GM18520 (cell line): ENCODE measurements around the gene TMEM208.

Experiments
- ATAC-seq: cut with Tn5 transposase; IDR thresholded peaks from one replicate; pipeline ENCODE4 v1.9.1; 2021; ENCODE audit not compliant: unreplicated experiment

The TMEM208 gene

DNA sequence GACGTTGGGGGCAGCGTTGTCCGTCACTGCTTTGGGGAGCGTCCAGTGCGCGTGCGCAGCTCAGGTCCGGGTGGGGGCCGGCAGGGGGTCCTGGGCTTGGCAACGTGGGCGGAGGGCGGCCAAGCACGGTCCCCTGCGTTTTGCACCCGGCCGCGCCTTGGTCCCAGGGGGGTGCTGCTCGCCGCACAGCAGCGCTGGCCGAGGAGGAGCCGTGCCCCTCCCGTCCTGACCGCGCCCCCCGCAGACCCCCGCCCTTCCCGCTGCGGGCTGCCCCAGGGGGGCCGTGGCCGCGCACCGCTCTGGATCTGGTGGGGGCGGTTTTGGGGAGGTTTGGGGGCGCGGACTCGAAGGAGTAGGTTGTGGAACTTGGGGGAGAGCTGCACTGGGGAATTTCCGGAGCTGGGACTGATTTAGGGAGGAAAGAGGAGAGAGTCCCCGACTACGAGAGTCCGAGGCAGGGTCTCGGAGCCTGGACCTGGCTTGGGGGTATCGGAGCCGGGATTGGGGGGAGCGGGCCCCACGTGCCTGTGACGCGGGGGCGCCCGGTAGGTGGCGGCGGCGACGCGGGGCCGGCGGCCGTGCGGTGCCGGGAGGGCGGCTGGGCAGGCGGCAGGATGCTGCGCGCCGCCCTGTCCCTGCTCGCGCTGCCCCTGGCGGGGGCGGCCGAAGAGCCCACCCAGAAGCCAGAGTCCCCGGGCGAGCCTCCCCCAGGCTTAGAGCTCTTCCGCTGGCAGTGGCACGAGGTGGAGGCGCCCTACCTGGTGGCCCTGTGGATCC is 21.7 kb downstream of the TMEM208 start, which contains the start of gene SLC9A5:
Gene SLC9A5, plus strand, starts transcription at position 579 of the 777 bp plus-strand sequence. Its CDS starts 36 bp downstream, at position 615.
- no peak for ATAC-seq

DNA sequence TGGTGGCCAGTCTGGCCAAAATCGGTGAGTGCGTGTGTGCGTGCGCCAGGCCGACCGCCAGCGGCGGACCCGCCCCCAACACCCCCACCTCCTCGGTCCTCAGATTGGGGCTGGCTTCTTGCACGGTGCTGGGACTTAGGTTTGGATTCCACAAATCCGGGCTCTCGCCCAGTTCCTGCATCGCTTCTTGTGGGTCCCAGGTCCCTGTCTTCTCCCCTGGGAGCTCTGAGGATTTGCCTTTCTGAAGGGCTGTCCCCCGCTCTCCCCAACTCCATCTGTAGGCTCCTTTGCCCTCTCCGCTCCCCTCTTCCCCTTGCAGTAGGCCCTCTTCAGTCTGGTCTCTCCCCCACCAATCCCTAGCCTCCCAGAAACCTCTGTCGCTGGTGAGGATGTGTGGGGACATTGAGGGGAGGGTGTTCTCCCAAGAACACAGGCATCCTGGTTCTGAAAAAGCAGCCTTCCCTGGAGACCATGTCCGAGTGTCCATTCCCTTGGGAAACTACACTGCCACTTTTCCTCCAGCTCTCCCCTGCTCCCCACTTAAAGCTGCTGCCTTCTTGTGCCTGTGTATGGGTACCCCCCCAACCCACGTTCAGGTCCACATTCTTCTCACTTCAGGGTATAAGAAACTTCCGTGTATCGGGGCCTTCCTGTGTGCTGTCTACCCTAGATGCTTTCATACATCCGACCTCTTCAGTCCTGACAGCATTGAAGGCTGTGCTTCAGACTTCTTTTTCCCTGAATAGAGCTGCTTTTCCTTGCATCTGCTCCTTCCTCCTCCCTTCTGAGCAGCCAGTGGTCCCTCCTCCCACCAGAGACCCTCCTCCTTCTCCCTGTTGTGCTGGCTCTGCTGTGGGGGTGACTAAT is 22.5 kb downstream of the TMEM208 start:
- no peak for ATAC-seq

DNA sequence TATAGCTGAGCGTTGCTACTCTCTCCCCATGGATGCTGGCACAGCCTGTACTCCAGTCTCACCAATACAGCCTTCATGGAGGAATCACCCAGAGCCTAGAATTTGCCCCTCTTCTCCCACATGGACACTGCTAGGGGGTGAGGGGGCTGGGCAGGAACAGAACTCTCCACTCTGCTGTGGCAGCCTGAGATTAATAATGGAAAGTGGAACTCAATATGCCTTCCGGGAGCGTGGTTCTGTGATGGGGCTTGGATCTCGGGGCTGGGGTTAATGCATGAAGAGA is 23.1 kb downstream of the TMEM208 start:
- no peak for ATAC-seq

DNA sequence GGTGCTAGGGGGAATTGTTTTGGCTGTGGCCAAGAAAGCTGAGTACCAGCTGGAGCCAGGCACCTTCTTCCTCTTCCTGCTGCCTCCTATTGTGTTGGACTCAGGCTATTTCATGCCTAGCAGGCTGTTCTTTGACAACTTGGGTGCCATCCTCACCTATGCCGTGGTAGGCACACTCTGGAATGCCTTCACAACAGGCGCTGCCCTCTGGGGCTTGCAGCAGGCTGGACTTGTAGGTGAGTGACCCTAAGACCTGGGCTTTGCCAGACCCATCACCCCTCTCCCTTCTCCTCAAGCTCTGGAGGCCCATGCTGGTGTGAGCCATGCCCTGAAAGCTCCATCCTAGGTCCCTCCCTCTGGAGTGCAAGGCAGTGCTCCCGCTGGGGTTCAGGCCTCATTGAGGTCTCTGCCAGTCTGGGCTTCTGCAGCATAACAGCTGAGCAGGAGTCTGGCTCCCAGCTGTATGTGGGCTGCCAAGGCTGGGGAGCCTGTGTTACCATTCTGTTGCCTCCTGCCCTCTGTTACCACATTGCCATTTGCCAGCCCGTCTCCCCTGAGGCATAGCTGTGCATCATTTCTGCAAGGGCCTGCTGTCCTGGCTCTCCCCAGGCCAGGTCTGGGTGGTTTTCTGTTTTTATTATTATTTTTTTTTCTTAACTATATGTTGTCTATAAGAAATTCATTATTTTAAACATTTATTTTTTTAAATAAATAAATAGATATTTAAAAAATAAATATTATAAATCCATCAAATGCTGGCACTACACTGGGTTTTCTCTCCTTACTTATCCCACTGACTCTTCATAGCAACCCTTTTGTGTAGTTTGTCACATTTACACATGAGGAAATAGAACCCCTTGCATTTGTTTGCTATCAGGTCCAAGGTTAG is 25.9 kb downstream of the TMEM208 start:
- ATAC-seq, result no peak

DNA sequence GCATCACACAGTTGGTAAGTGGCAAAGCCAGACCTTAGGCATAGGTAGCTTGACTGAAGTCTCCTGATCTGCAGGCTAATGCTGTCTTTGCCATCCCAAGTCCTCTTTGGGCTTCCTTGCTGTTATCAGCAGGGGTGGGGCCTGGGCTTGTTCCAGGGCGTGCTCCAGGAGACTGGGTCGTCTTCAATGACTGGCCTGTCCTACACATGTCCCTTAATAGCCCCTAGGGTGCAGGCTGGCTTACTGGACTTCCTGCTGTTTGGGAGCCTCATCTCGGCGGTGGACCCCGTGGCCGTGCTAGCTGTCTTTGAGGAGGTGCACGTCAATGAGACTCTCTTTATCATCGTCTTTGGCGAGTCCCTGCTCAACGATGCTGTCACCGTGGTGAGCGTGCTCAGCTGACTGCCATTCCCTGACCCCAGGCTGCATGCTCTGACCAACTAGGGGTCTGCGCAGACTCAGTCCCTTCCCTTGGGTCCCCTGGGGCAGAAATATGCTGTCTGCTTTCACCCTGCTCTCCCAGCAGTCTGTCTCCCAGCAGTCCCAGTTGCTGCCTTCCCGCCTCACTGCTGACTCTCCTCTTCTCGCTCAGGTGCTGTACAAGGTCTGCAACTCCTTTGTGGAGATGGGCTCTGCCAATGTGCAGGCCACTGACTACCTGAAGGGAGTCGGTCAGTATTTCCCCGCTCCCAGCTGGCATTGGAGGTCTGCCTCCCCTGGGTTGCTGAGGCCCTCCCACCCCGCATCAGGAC is 28.0 kb downstream of the TMEM208 start:
- ATAC-seq, result no peak

DNA sequence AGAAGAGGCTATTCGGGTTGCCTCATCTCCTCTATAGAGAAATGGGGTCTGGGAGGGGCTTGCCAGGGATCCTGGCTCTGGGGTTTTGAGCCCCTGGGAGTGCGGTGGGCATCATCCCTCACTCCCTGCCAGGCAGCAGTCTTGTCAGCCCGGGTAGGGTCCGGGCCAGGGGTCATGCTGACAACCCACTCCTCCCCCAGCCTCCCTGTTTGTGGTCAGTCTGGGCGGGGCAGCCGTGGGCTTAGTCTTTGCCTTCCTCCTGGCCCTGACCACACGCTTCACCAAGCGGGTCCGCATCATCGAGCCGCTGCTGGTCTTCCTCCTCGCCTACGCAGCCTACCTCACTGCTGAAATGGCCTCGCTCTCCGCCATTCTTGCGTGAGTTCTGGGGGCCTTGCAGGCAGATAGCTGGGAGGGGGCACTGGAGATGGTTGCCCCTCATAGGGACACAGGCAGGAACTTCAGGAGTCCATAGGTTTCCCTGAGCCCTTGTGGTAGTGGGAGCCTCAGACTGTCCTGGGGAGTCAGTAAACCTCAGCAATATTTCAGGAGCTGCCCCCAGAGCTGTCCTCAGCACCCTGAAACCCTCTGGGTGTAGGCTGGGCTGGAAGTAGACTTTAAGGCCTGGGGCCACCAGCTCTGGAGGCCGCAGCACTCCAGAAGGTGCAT is 28.8 kb downstream of the TMEM208 start:
- no peak for ATAC-seq

DNA sequence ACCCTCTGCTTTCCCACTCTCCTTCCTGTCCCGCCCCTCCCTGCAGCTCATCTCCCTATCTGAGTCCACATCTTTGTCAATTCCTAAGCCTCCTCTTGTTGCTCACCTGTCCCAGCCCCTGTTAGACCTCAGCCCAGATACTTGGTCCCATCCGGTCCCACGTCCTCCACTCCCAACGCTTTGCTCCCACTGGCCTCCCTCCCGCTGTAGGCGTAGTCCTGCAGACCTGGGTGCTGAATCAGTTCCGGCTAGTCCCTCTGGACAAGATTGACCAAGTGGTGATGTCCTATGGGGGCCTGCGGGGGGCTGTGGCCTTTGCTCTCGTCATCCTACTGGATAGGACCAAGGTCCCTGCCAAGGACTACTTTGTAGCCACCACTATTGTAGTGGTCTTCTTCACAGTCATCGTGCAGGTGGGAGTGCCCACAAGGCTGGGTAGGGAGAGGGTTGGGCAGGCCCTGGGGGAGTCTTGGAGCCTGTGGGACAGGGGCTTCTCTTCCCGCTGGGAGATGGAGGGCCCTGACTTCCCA is 29.8 kb downstream of the TMEM208 start:
- no peak for ATAC-seq

DNA sequence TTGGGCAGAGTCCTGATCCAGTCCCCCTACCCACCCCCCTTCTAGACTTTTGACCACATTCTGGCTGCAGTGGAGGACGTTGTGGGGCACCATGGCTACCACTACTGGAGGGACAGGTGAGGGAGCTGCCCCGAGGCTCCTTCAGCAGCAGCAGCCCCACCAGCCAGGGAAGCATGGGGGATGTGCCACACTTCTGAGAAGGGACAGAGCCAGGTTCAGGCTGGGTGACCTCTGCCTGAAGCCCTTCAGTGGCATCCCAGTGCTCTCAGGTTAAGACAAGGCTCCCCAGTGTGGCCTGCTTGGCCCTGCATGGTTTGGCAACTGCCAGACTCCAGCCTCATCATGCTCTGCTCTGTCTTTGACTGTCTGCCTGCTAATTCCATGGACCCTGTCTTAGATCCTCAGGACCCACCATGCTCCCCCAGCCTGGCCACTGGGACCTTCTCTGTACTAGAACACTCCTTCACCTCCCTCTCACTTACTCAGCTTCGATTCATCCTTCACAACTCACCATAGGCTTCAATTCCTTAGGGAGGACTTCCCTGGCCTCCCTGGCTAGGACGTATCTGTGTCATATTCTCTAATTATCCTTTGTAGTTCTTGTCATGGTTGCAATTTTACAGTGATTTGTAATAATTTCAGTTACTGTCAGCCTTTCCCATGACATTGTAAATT is 30.7 kb downstream of the TMEM208 start:
- ATAC-seq, result no peak

DNA sequence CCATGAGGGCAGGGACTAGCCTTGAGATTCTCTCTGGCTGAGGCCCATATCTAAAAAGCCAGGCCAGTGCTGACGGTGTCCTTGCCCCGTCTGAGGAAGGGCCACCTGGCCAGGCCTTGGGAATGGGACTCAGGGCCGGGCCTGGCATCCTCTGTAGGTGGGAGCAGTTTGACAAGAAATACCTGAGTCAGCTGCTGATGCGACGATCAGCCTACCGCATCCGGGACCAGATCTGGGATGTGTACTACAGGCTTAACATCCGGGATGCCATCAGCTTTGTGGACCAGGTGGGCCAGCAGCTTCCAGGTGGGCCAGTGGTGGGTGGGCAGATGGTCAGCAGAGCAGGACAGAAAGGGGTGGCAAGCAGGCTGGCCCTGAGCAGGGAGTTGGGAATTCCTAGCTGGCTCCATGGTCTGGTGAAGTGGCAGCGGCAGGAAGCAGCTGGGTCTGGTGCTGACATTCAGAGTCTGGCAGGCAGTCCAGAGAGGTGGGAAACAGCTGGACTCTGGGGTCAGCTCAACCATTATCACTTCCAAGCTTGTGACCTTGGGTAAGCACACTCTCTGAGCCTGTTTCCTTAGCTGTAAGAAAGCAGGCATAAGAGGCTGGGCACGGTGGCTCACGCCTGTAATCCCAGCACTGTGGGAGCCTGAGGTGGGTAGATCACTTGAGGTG is 31.4 kb downstream of the TMEM208 start:
- no peak for ATAC-seq

DNA sequence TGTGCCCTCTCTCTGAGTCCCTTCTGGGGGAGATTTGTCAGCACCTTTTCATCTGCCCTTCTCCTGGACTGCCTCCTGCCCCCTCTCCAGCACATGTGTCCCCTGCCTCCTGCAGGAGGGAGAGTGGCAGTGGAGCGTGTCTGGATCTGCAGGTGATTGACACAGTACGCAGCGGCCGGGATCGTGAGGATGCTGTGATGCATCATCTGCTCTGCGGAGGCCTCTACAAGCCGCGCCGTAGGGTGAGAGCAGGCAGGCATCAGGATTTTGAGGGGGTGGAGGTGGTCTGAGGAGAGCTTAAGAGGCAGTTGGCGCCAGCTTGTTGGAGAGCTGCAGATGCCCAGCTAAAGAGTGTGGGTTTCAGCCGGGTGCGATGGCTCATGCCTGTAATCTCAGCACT is 32.8 kb downstream of the TMEM208 start:
- ATAC-seq, result no peak

DNA sequence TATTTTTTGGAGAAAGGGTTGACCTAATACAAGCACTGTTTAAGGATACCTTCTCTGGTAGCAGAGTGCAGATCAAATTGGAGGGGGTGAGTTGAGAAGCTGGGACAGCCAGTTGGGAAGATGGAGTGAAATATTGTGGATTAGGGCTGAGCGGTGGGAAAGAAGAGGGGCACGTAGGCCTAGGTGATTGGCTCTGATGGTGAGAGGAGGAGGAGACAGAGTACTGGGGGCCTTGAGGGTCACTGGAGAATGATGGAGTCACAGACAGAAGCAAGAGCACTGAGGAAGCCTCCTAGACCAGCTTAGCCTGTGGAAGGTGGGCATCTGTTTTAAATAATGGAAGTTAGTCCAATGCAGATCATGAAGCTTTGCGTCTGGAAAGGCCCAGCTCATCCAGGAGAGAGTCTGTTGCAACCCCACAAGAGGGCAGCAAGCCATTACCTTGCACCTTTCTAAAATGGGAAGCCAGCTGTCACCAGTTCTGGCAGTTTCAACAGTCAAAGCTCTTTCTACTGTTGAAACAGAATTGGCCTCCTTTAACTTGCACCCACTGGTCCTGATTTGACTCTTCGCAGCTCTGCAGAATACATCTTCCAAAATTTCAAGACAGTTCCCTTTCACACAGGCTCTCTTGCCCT is 33.6 kb downstream of the TMEM208 start:
- no peak for ATAC-seq

DNA sequence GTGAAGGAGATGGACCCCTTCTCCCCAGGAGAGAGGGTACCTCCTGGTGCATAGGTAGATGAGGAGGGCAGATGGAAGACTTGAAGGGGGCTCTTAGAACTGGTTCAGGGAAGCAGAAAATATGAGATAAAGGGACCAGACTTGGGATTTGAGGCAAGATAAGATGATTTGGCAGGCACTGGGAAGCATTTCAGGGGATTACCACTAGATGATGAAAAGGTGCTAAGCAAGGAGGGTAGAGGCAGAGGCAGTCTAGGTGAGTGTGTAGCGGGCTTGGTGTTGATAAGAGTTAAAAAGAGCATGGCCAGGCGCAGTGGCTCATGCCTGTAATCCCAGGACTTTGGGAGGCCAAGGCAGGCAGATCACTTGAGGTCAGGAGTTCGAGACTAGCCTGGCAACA is 36.3 kb downstream of the TMEM208 start:
- no peak for ATAC-seq

DNA sequence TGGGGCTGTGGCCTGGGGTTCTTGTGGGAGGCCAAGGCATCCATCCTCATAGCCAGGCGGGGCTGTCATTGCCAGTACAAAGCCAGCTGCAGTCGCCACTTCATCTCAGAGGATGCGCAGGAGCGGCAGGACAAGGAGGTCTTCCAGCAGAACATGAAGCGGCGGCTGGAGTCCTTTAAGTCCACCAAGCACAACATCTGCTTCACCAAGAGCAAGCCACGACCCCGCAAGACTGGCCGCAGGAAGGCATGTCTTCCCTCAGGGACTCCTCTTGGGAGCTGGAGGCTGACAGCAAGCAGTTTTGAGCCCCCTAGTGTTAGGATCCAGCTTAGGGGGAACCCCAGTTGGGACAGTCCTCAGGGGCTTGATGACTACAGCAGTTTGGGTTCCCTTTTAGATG is 37.3 kb downstream of the TMEM208 start:
- ATAC-seq, result no peak

DNA sequence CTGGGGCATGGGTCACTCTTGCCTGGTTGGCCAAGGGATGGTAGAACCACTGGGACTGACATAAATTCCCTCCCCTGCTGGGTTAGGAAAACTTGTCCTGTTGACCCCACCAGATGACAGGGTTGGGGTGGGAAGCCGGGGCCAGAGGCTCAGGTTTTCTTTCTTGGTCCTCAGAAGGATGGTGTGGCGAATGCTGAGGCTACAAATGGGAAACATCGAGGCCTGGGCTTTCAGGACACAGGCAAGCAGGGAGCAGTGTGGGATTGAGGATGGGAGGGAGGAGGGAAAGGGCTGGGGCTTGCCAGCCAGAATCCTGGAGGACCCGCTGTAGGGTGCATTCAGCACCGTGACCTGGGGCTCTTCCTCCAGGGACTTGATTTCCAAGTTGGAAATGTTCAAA is 37.9 kb downstream of the TMEM208 start:
- ATAC-seq, result no peak

DNA sequence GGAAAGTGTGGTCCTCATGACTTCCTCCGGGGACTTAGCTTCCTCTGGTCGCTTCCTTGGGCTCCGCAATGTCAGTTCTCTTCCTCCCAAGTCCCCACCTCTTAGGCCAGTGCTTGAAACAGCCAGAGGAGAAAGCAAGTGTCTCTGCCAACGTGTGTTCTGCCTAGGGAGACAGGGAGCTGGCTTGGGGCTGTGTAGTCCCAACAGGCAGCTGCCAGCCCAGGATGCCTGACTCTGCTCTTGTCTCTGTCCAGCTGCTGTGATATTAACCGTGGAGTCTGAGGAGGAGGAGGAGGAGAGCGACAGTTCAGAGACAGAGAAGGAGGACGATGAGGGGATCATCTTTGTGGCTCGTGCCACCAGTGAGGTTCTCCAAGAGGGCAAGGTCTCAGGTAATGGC is 38.9 kb downstream of the TMEM208 start:
- ATAC-seq, result no peak

DNA sequence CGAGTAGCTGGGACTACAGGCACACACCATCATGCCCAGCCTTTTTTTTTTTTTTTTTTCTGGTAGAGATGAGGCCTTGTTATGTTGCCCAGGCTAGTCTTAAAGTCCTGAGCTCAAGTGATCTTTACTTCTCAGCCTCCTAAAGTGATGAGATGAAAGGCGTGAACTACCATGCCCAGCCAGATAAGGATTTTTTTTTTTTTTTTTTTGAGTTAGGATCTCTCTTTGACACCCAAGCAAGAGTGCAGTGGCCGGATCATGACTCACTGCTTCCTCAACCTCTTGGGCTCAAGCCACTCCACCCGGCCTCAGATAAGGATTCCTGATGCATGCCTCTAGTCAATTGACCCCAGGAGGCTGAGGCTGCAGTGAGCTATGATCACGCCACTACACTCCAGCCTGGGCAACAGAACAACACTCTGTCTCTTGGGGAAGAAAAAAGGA is 41.2 kb downstream of the TMEM208 start:
- ATAC-seq, result no peak

DNA sequence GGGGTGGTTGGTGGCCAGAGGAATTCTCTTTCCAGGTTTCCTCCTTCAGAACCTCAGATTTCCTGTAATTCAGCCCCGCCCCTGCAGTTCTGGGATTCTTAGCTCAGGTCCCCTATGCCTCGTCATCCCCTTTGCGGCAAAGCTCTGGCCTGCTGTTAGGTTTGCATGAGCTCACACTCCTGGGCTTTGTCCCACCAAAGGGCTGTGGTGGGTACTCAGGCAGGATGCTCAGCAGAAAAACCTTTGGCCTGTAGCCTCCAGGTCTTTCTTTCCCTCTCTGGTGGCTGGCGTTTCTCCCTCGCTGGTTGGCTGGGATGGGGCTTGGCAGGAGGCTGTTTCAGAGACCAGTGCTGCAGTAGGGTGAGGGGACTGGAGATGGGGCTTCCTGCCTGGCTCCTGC is 42.8 kb downstream of the TMEM208 start:
- no peak for ATAC-seq

DNA sequence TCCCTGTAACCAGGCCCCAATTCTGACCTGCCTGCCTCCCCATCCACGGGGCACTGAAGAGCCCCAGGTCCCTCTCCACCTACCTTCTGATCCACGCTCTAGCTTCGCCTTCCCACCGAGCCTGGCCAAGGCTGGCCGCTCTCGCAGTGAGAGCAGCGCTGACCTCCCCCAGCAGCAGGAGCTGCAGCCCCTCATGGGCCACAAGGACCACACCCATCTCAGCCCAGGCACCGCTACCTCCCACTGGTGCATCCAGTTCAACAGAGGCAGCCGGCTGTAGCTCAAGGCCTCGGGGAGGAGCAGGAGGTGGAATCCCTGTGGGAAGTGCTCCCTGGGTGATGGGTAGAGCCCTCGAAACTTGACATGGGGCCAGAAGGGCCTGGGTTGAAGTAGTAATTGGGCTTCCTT is 44.0 kb downstream of the TMEM208 start:
- no peak for ATAC-seq
